HepG2 (cell line): ENCODE results near the gene P3H3. TPM values are rescaled to one million over a fixed set of nuclear protein-coding genes. Genes with fewer than 3 reads are reported as not detected.

Experiments
- ARID3A ChIP-seq: IDR thresholded peaks from 2 replicates; pipeline ENCODE4 v1.6.1; 2012; ENCODE audit warnings: low read depth, low read length, improper control_type of control experiment
- EZH2 ChIP-seq: conservative IDR thresholded peaks from 2 replicates; pipeline ENCODE4 v1.6.1; 2012; ENCODE audit warnings: mild to moderate bottlenecking, low read depth, low read length, moderate library complexity
- FOXK1 ChIP-seq: sonication (generic); formaldehyde crosslinking; IDR thresholded peaks from 2 replicates; pipeline ENCODE4 v1.4.0; 2020; ENCODE audit warnings: low read depth, missing genetic modification reagents, borderline replicate concordance
- HOXA9 ChIP-seq: sonication (generic); formaldehyde crosslinking; IDR thresholded peaks from 2 replicates; pipeline ENCODE4 v1.8.1; 2022; ENCODE audit warnings: missing genetic modification reagents, mild to moderate bottlenecking, moderate library complexity, borderline replicate concordance
- NONO ChIP-seq, 2 experiments: fragments of 450-650 bp in 1 of 2; sonication (generic) in 1 of 2; formaldehyde crosslinking in 1 of 2; IDR thresholded peaks in 1 of 2; conservative IDR thresholded peaks in 1 of 2; 2 replicates each; pipeline versions ENCODE4 v1.6.1 to v1.8.0; 2017 to 2022; ENCODE audit warnings: mild to moderate bottlenecking in 1 of 2, missing genetic modification reagents in 1 of 2, moderate library complexity in 1 of 2
- RELA ChIP-seq: sonication (generic); formaldehyde crosslinking; IDR thresholded peaks from 2 replicates; pipeline ENCODE4 v1.4.0; 2020; ENCODE audit warnings: missing genetic modification reagents
- RXRB ChIP-seq: IDR thresholded peaks from 2 replicates; pipeline ENCODE4 v1.6.1; 2016; ENCODE audit warnings: borderline replicate concordance, missing genetic modification reagents, missing compliant biosample characterization
- SMAD1 ChIP-seq: sonication (generic); formaldehyde crosslinking; IDR thresholded peaks from 2 replicates; pipeline ENCODE4 v1.4.0; 2020; ENCODE audit warnings: missing genetic modification reagents, low read depth, mild to moderate bottlenecking, borderline replicate concordance
- YY1 ChIP-seq: IDR thresholded peaks from 2 replicates; pipeline ENCODE4 v1.6.1; 2011; ENCODE audit warnings: low read length, low read depth, moderate library complexity, mild to moderate bottlenecking; ENCODE audit not compliant: insufficient read depth, insufficient replicate concordance
- ZFP36 ChIP-seq: fragments of 150-350 bp; IDR thresholded peaks from 2 replicates; pipeline ENCODE4 v1.6.1; 2018; ENCODE audit warnings: borderline replicate concordance, low read length, low read depth; ENCODE audit not compliant: partially characterized antibody
- ZNF230 ChIP-seq: sonication (generic); formaldehyde crosslinking; IDR thresholded peaks from 2 replicates; pipeline ENCODE4 v1.4.0; 2020; ENCODE audit warnings: mild to moderate bottlenecking, missing genetic modification reagents
- ZNF577 ChIP-seq: sonication (generic); formaldehyde crosslinking; IDR thresholded peaks from 2 replicates; pipeline ENCODE4 v1.4.0; 2020; ENCODE audit warnings: mild to moderate bottlenecking, low read depth, missing genetic modification reagents, borderline replicate concordance
- ZSCAN21 ChIP-seq: sonication (generic); formaldehyde crosslinking; IDR thresholded peaks from 2 replicates; pipeline ENCODE4 v1.8.0; 2022; ENCODE audit warnings: mild to moderate bottlenecking, missing genetic modification reagents, moderate library complexity, borderline replicate concordance
- polyA plus RNA-seq, 8 experiments: library from polyadenylated mRNA; depleted of rRNA in 3 of 8; stranded (reverse) in 7 of 8; unstranded in 1 of 8; fragments of >200 nt; fragmentation: Illumina TruSeq in 4 of 8; extraction: Trizol in 4 of 8; gene quantifications; 2 replicates each; pipeline versions ENCODE4 v1.2.1 to v1.2.3, GENCODE V29; 2011 to 2016; ENCODE audit warnings: low read depth in 4 of 8, missing spikeins in 1 of 8, mixed read lengths in 1 of 8; ENCODE audit not compliant: insufficient read depth in 1 of 8
- total RNA-seq, 5 experiments: library from RNA; depleted of rRNA; stranded (reverse); fragments of >200 nt; fragmentation: Illumina TruSeq; extraction: Trizol; gene quantifications; 2 replicates each; pipeline ENCODE4 v1.2.3, GENCODE V29; 2016; ENCODE audit warnings: low read depth in 1 of 5
- TF ChIP-seq, protein P1 (sequence below): sonication (generic); formaldehyde crosslinking; IDR thresholded peaks from 2 replicates; pipeline ENCODE4 v1.8.1; 2023; ENCODE audit warnings: mild to moderate bottlenecking, inconsistent platforms, moderate library complexity, missing genetic modification reagents, borderline replicate concordance
- TF ChIP-seq, protein P2 (sequence below): sonication (generic); formaldehyde crosslinking; IDR thresholded peaks from 2 replicates; pipeline ENCODE4 v1.4.0; 2020; ENCODE audit warnings: missing genetic modification reagents

The P3H3 gene
- total and polyA plus RNA-seq, 2 of the 13 experiments (the other 11 are each of a cell fraction or from before 2014, with no cell fraction given): 20.1 to 20.5 TPM

DNA sequence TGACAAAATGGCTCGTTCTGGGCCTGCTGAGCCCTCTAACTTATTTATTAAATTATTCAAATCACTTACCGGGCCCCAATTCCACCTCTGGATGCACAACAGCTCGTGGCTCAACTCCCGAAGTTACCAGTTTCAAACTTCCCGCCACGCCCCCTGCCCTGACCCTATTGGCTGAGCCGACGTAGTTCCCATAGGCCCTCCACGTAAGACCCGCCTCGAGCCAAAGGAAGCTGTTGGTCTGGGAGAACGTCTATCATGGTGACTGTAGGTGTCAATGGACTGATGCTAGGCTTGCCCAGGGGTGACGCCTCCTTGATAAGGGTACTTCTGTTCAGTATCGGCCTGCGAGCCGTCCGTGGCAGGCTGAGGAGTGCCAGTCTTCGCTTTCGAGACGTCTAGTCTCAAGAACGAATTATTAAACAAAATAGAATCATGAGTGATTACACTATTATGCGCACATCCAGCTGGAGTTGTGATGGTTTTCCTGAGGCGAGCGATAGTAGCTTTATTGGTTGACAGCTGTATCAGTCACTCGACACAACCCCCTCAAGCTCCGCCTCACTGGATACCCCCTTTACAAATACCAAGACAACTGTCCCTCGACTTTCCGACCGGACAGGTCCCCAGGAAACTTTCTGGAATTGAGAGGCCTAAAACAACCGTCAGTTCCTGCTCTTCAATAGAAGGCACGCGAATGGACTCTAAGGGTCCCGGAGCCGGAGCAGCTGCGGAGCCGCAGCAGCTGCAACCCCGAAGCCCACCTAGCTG is 23.1 kb downstream of the P3H3 start, which contains the start of gene CDCA3 (continued):
- TF ChIP-seq EZH2 (no peak), RELA (no peak), ZNF577 (no peak), ZFP36 (no peak), HOXA9 (no peak; the same call in 1 of the 2 replicates), ARID3A (0 out of 2 replicates have a peak, but pooled peaks have one; percentile 2), FOXK1 (CRISPR knock-in tag) (no peak), SMAD1 (CRISPR knock-in tag) (no peak), ZNF230 (CRISPR knock-in tag) (no peak; the same call in none of the 2 replicates), YY1 (no peak), RXRB (peak; percentile 17; the same call in 1 of the 2 replicates), NONO (IDR thresholded peaks at IDR 0.05) (no peak), NONO (CRISPR knock-in tag; conservative IDR thresholded peaks at IDR 0.05) (0 out of 2 replicates have a peak, but pooled peaks have one; percentile 49), ZSCAN21 (CRISPR knock-in tag) (peak; percentile 46; the same call in 1 of the 2 replicates)
- TF ChIP-seq, protein P1, sequence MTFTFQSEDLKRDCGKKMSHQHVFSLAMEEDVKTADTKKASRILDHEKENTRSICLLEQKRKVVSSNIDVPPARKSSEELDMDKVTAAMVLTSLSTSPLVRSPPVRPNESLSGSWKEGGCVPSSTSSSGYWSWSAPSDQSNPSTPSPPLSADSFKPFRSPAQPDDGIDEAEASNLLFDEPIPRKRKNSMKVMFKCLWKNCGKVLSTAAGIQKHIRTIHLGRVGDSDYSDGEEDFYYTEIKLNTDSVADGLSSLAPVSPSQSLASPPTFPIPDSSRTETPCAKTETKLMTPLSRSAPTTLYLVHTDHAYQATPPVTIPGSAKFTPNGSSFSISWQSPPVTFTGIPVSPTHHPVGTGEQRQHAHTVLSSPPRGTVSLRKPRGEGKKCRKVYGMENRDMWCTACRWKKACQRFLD (CRISPR knock-in tag): peak; percentile 71; the same call in 1 of the 2 replicates
- TF ChIP-seq, protein P2, sequence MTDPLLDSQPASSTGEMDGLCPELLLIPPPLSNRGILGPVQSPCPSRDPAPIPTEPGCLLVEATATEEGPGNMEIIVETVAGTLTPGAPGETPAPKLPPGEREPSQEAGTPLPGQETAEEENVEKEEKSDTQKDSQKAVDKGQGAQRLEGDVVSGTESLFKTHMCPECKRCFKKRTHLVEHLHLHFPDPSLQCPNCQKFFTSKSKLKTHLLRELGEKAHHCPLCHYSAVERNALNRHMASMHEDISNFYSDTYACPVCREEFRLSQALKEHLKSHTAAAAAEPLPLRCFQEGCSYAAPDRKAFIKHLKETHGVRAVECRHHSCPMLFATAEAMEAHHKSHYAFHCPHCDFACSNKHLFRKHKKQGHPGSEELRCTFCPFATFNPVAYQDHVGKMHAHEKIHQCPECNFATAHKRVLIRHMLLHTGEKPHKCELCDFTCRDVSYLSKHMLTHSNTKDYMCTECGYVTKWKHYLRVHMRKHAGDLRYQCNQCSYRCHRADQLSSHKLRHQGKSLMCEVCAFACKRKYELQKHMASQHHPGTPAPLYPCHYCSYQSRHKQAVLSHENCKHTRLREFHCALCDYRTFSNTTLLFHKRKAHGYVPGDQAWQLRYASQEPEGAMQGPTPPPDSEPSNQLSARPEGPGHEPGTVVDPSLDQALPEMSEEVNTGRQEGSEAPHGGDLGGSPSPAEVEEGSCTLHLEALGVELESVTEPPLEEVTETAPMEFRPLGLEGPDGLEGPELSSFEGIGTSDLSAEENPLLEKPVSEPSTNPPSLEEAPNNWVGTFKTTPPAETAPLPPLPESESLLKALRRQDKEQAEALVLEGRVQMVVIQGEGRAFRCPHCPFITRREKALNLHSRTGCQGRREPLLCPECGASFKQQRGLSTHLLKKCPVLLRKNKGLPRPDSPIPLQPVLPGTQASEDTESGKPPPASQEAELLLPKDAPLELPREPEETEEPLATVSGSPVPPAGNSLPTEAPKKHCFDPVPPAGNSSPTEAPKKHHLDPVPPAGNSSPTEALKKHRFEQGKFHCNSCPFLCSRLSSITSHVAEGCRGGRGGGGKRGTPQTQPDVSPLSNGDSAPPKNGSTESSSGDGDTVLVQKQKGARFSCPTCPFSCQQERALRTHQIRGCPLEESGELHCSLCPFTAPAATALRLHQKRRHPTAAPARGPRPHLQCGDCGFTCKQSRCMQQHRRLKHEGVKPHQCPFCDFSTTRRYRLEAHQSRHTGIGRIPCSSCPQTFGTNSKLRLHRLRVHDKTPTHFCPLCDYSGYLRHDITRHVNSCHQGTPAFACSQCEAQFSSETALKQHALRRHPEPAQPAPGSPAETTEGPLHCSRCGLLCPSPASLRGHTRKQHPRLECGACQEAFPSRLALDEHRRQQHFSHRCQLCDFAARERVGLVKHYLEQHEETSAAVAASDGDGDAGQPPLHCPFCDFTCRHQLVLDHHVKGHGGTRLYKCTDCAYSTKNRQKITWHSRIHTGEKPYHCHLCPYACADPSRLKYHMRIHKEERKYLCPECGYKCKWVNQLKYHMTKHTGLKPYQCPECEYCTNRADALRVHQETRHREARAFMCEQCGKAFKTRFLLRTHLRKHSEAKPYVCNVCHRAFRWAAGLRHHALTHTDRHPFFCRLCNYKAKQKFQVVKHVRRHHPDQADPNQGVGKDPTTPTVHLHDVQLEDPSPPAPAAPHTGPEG (CRISPR knock-in tag): no peak
